C4-2B (cell line): Measurements from ENCODE around the gene EXD3.

Source experiments
- H3K27ac ChIP-seq: fragments of 450-650 bp; 2 replicates; pipeline ENCODE4 v1.5.1; 2017
- CTCF ChIP-seq: fragments of 450-650 bp; conservative IDR thresholded peaks from 2 replicates; pipeline ENCODE4 v1.5.1; 2017; ENCODE audit warnings: mild to moderate bottlenecking
- ZFX ChIP-seq: fragments of 450-650 bp; IDR thresholded peaks from 2 replicates; pipeline ENCODE4 v1.6.1; 2017

EXD3 gene

DNA sequence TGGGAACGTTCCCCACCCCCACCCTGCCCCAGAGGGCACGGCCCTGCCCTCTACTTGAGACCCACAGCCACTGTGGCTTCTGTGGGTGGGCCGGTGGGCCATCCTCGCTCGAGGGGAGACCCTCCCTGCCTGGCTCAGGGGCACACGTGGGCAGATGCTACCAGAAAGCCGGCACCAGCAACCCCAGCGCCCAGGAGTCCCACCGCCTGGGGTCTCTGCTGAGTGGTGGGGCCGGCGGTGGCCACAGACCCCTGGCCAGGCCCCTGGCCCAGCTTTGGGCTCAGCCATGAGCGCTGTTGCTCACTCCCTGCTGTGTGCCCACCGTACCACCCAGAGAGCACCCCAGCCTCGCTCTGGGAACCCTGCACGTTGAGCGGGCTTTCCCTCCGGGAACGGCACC, 104.4 kb downstream of the EXD3 start:
- TF ChIP-seq CTCF (no peak), ZFX (no peak)
- no peak overlapping the region for H3K27ac ChIP-seq

DNA sequence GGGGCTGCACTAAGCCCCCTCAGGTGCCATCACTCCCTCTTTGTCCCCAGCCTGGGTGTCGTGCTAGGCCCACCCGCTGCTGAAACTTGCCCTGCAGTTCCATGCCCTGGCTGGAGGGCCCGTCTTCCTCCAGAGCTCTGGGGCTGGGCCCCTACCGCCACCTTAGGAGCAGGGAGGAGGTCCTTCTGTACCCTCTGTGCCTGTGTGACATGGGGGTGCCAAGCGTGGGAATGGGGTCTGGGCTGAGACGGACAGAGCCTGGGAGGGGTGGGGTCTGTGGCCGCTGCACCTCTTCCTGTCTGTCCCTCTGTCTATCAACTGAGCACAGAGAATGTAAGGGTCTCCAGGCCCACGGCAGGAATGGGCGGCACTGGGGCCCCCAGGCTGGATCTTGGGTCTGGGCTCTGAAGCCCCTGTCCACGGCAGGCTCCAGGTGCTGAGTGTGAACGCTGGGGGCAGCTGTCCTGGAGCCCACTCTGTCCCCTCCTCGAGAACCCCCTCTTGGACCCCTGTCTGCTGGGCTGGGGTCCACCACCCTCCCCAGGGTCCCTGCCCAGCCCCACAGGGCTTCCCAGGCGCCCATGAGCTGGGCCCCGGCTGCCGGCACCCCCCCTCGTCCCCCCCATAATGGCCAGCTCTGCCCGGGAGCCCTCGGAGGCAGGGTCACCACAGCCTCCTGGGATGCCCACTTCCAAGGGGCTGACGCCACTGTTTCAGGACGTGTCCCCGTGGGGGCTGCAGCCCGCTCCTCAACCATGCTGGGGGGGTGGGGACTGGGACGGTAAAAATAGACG, 105.0 kb downstream of the EXD3 start:
- TF ChIP-seq CTCF (no peak), ZFX (no peak)
- H3K27ac ChIP-seq = no peak overlapping the region

DNA sequence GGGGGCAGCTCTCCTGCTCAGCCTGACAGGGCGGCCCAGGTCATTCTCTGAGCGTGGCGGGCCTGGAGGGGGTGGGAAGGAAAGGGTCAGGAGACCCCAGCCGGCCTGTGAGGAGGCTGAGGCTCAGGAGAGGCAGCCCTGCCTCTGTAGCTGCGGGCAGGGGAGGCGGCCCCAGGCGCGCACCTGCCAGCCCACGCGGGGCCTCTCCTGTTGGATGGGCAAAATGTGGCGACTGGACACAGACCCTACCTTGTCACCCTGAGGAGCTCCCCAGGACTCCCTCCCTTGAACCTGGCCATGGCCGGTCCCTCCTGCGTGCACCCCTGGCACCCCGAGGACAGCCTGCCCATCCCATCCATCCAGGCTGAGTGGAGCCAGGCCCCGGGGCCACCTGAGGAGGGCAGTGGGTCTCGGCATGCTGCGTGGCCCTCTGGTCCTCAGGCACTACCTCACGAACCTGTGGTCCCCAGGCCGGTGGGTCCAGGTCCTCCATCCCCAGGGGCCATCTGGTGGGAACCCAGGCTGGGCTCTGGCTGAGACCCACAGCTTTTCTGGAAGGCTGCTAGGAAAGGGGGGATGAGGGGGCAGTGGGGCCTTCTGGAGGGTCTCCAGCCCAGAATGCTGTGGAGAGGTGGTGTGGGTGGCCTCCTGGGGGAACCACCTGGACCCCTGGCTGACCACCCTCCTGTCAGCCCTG, 105.8 kb downstream of the EXD3 start:
- peak overlapping the region; percentile 76 for H3K27ac ChIP-seq
- TF ChIP-seq CTCF (no peak), ZFX (no peak)

DNA sequence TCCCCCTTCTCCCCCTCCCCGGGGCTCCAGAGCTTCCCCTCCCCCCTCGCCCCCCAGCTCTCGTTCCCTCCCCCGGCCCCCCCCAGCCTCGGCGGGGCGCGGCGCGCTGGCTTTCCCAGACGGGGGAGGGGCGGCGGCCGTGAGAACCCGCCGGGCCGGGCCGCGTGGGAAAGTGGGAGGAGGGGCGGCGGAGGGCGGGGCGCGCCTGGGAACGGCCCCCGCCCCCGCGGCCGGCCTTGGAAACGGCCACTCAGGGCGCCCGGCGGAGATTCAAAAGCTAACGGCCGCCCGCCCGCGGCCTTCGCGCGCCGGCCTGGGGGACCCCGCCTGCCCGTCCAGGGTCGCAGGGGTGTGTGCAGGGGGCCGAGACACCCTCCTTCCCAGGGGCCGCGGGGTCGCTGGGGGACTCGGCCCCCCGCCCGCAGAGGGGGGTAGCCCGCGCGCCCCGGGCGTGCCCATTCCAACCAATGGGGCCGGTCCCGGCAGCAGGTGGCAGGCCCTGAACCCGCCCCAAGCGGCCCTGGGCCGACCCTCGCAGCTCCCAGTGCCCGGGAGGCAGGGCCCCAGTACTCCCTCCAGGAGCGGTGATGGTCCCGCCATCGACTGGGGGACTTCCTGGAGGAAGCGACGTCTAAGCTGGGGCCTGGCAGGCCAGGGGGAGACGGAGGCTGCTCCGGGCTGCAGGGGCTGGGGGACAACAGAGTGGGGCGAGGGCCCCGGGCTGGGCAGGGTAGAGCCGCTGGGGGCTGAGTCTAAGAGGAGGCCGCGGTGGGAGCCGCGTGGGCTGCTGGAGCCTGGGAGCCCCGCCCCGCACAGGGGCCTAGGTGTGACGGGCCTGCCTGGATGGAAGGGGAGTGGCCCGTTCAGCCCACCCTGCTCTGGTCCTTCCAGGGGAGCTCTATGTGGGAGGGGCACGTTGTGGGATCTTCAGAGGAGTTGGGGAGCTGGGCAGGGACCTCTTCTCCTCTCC, 106.7 kb downstream of the EXD3 start:
- TF ChIP-seq CTCF = no peak
- TF ChIP-seq ZFX = no peak
- peak overlapping the region; percentile 76 for H3K27ac ChIP-seq

- TF ChIP-seq CTCF (no peak), ZFX (no peak)
- H3K27ac ChIP-seq = peak overlapping the region; percentile 76
These were observed 107.4 kb downstream of the EXD3 start for GRCh38 chr9:137315581-137316011.

- H3K27ac ChIP-seq = peak overlapping the region; percentile 76
- TF ChIP-seq ZFX = no peak
- no peak for TF ChIP-seq CTCF
These were observed 108.1 kb downstream of the EXD3 start for GRCh38 chr9:137314561-137315560.
